H1 (cell line): ENCODE data around the gene NUP43. TPM values are rescaled to one million over a fixed set of nuclear protein-coding genes. Genes with fewer than 3 reads are reported as not detected.

Experiments
- BACH1 ChIP-seq: IDR thresholded peaks from 2 replicates; pipeline ENCODE4 v1.6.1; 2012; ENCODE audit warnings: low read length, improper control_type of control experiment
- FOSL1 ChIP-seq: IDR thresholded peaks from 2 replicates; pipeline ENCODE4 v1.6.1; 2011; ENCODE audit warnings: mild to moderate bottlenecking, low read depth, low read length, moderate library complexity; ENCODE audit not compliant: insufficient read depth
- JUN ChIP-seq: IDR thresholded peaks from 2 replicates; pipeline ENCODE4 v1.6.1; 2011; ENCODE audit warnings: low read depth, mild to moderate bottlenecking, improper control_type of control experiment, low read length
- polyA plus RNA-seq, 7 experiments: library from polyadenylated mRNA; depleted of rRNA in 3 of 7; stranded (reverse) in 5 of 7; unstranded in 2 of 7; fragments of >200 nt in 5 of 7; fragments of 200-250 nt in 2 of 7; gene quantifications; 1 replicate in 5 of 7; 2 replicates in 1 of 7; 4 replicates in 1 of 7; pipeline versions ENCODE4 v1.2.1 to v1.2.3, GENCODE V29; 2011 to 2013; ENCODE audit warnings: missing spikeins in 2 of 7, mixed read lengths in 2 of 7
- total RNA-seq: library from RNA; stranded (reverse); fragmentation: NEBNext Ultra II Directional; extraction: Animal tissue kit (Norgen Biotek cat#: 25700); gene quantifications from 2 replicates; pipeline ENCODE4 v1.2.1, GENCODE V29; 2021

Gene NUP43
- total and polyA plus RNA-seq, 2 of the 8 experiments (the other 6 are each of a cell fraction or from before 2014, with no cell fraction given): 25.2 to 83.4 TPM

GRCh38 chr6:149728499-149729234 lies 17.7 kb downstream of the NUP43 start (continued):
- TF ChIP-seq FOSL1 (no peak), JUN (no peak), BACH1 (no peak)
